Measurements from ENCODE around the gene EGFL6. TPM values are rescaled to one million over a fixed set of nuclear protein-coding genes. Genes with fewer than 3 reads are reported as not detected.

EGFL6 gene
- total and polyA plus RNA-seq, 2 of the 13 experiments (the other 11 are each of a cell fraction or from before 2014, with no cell fraction given): not detected

- no peaks in the 10 kb centered on the region for H4K20me1 ChIP-seq (ENCODE audit: insufficient read depth, low read length)
- 14% methylated on average over 1 of the region's 1 CpG for WGBS (ENCODE audit: low lambda C conversion rate)
- no peak overlapping the region for H3K27ac ChIP-seq (ENCODE audit: extremely low read length, insufficient read depth, low read length)
- ATAC-seq (no peak), FAIRE-seq (no peak), DNase-seq (ENCODE audit: low spot score) (no peak)
- no peak overlapping the region for H2AFZ ChIP-seq (ENCODE audit: low read length)
- no peaks in the 10 kb centered on the region for H3K9me3 ChIP-seq (ENCODE audit: low read length)
- no peak overlapping the region for H3K4me2 ChIP-seq (ENCODE audit: low read depth, low read length)
- no peaks in the 10 kb centered on the region for H3K36me3 ChIP-seq (replicated peaks in 1 of 2; ENCODE audit: control insufficient read depth in 1 of 2, insufficient read depth in 2 of 2, low read length in 2 of 2)
- H3K79me2 ChIP-seq (ENCODE audit: insufficient read depth, low read length): no peaks in the 10 kb centered on the region
- no TSS peak for BruUV-seq (replicated peaks)
- no peak overlapping the region for H3K9ac ChIP-seq (ENCODE audit: insufficient read depth, low read depth, low read length)
- H3K4me1 ChIP-seq (ENCODE audit: insufficient read depth, low read length): no peaks in the 10 kb centered on the region
- H3K27me3 ChIP-seq (ENCODE audit: control insufficient read depth in 1 of 2, insufficient read depth in 2 of 2, low read length in 2 of 2): no peaks in the 10 kb centered on the region
- TF ChIP-seq KDM4B (CRISPR knock-in tag; IDR thresholded peaks at IDR 0.05) (no peak), ZFYVE20 (CRISPR knock-in tag; IDR thresholded peaks at IDR 0.05; ENCODE audit: borderline replicate concordance, low read depth) (no peak), ZBTB7B (CRISPR knock-in tag; IDR thresholded peaks at IDR 0.05) (no peak), JDP2 (CRISPR knock-in tag; IDR thresholded peaks at IDR 0.05; ENCODE audit: borderline replicate concordance) (no peak), SOX13 (IDR thresholded peaks at IDR 0.05) (no peak), SOX13 (CRISPR knock-in tag; conservative IDR thresholded peaks at IDR 0.05 in 1 of 2, IDR thresholded peaks at IDR 0.05 in 1 of 2) (no peak), DRAP1 (CRISPR knock-in tag; IDR thresholded peaks at IDR 0.05) (no peak), ELK4 (CRISPR knock-in tag; IDR thresholded peaks at IDR 0.05; ENCODE audit: borderline replicate concordance) (no peak)
- intact Hi-C loops (cut with micrococcal nuclease; ENCODE audit: unreplicated experiment) (no loop called here), in situ Hi-C loops (cut with HindIII; ENCODE audit: extremely low pct_ligation_motif_present, low pct_unique_long_range_greater_than_20kb) (no loop called here)
- no peak overlapping the region for H3K4me3 ChIP-seq (replicated peaks in 1 of 3; ENCODE audit: insufficient read depth in 1 of 3, low read depth in 2 of 3, low read length in 3 of 3)
- CTCF ChIA-PET (ENCODE audit: low intra/inter-chr PET ratio, low total read pairs): no interaction called here
- POLR2A ChIA-PET: no interaction called here
These were observed 16.5 kb upstream of the EGFL6 start for GRCh38 chrX:13552892-13553291.

- H3K9me3 ChIP-seq (ENCODE audit: low read length): no peaks in the 10 kb centered on the region
- H3K27ac ChIP-seq (ENCODE audit: extremely low read length, insufficient read depth, low read length): no peak overlapping the region
- DNase-seq (ENCODE audit: low spot score) (no peak), FAIRE-seq (no peak), ATAC-seq (no peak)
- CTCF ChIA-PET (ENCODE audit: low intra/inter-chr PET ratio, low total read pairs): no interaction called here
- intact Hi-C loops (cut with micrococcal nuclease; ENCODE audit: unreplicated experiment): no loop called here
- 0% methylated on average over 2 of the region's 2 CpGs for WGBS (ENCODE audit: low lambda C conversion rate)
- in situ Hi-C loops (cut with HindIII; ENCODE audit: extremely low pct_ligation_motif_present, low pct_unique_long_range_greater_than_20kb): no loop called here
- H3K79me2 ChIP-seq (ENCODE audit: insufficient read depth, low read length): no peaks in the 10 kb centered on the region
- no peak overlapping the region for H3K4me2 ChIP-seq (ENCODE audit: low read depth, low read length)
- H3K36me3 ChIP-seq (replicated peaks in 1 of 2; ENCODE audit: control insufficient read depth in 1 of 2, insufficient read depth in 2 of 2, low read length in 2 of 2): no peaks in the 10 kb centered on the region
- H3K27me3 ChIP-seq (ENCODE audit: control insufficient read depth in 1 of 2, insufficient read depth in 2 of 2, low read length in 2 of 2): peaks cover 2 to 13% of the 10 kb centered on the region in 2 experiments; a peak in 2 of 5 replicates
- BruUV-seq (replicated peaks): no TSS peak
- H2AFZ ChIP-seq (ENCODE audit: low read length): no peak overlapping the region
- H4K20me1 ChIP-seq (ENCODE audit: insufficient read depth, low read length): no peaks in the 10 kb centered on the region
- no peak overlapping the region for H3K9ac ChIP-seq (ENCODE audit: insufficient read depth, low read depth, low read length)
- POLR2A ChIA-PET: no interaction called here
- no peak overlapping the region for H3K4me3 ChIP-seq (replicated peaks in 1 of 3; ENCODE audit: insufficient read depth in 1 of 3, low read depth in 2 of 3, low read length in 3 of 3)
- no peaks in the 10 kb centered on the region for H3K4me1 ChIP-seq (ENCODE audit: insufficient read depth, low read length)
- TF ChIP-seq PLRG1 (conservative IDR thresholded peaks at IDR 0.05) (no peak), NKX3-1 (CRISPR knock-in tag; IDR thresholded peaks at IDR 0.05) (no peak), MLX (CRISPR knock-in tag; IDR thresholded peaks at IDR 0.05) (no peak), ZNF232 (CRISPR knock-in tag; IDR thresholded peaks at IDR 0.05; ENCODE audit: borderline replicate concordance) (no peak), TERF1 (CRISPR knock-in tag; IDR thresholded peaks at IDR 0.05) (no peak), CTCF (CRISPR knock-in tag; IDR thresholded peaks at IDR 0.05) (no peak), NFATC3 (CRISPR knock-in tag; IDR thresholded peaks at IDR 0.05) (no peak), STAT5B (CRISPR knock-in tag; IDR thresholded peaks at IDR 0.05) (no peak)
These were observed 3.9 kb upstream of the EGFL6 start for GRCh38 chrX:13565511-13565910.
